GM19240 (cell line): Measurements from ENCODE around the gene SMARCAL1.

Source experiments
- DNase-seq: peaks from one replicate; pipeline ENCODE4 v3.0.0; 2011; ENCODE audit warnings: low spot score; ENCODE audit not compliant: insufficient read length

The SMARCAL1 gene

DNA sequence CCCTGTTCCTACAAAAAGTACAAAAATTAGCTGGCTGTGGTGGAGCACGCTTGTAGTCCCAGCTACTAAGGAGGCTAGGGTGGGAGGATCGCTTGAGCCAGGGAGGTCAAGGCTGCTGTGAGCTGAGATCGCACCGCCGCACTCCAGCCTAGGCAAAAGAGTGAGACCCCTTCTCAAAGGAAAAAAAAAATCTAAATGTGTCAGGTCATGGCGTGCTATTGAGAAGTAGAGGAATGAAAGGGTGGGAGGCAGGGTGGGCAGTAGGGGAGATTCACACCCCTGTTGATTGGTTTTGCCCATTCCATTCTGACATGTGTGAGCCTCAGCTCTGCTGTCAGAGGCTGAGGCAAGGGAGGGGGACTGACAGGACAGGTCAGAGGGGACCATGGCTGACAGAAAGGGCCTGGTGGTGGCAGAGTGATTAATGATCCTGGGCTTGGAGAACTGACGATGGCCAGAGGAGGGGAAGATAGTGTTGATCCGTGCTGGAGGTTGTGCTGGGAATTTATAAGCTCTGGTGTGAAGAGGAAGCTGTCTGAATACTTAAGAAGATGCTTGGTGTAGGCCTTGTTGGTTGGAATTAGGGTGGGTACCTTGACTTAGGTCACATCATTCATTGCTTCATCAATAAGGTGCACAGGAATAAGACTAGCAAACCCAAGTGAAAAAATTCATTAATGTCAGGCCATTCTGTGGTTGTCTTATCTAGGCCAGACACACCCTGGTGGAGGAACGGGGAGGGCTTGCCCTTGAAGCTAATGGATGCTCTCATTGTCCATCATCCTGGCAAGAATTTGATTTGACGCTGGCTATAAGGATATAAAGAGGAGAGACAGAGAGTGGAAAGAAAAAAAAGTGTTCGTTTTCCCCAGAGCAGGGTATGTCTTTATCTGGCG lies 19.1 kb upstream of the SMARCAL1 start:
- no peak for DNase-seq

- DNase-seq, result no peak
Observed at GRCh38 chr2:216394881-216395280, 17.4 kb upstream of the SMARCAL1 start.

DNA sequence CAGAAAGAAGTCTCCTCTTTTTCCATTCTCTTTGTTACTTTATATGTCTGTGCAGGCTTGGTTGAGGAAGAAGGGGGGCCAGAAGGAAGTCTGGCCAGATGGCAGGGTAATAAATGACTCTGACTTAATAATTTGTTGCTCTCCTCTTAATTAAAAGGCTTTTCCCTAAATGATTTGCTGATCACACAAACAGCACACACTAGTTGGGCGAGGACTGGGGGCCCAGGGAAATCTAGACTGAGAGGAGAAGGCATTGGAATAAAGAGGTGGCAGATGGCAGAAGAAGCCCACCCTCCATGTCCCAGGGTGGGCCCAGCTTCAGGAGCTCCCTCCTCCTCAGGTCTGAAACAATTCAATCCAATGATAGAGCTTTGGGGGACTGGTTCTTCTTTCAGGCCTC lies 12.7 kb upstream of the SMARCAL1 start:
- no peak for DNase-seq

- DNase-seq, result no peak
Observed at GRCh38 chr2:216402751-216403150, 9.5 kb upstream of the SMARCAL1 start.

DNA sequence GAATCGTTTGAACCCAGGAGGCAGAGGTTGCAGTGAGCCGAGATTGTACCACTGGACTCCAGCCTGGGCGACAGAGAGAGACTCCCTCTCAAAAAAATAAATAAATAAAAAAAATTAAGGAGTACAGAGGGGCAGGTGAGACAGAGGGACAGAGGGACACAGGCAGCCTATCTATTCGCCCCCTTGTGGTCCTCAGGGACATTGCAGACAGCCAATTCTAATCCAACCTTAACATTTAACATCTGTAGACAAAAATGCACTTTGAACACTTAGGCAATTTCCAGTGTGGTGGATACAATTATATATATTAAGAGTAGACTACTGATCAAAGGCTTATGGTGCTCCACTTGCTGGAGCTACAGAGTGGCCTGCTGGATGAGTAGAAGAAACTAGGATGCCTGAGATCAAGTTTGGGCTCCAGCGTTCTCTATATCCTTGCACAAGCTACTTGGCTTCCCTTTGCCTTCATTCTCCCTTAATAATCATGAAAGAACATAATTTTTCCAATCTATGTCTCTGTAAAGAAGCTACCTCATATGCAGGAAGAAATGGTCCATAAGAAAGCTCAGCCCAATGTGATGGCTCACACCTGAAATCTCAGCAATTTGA lies 8.2 kb upstream of the SMARCAL1 start:
- DNase-seq, result no peak

- DNase-seq, result no peak
Observed at GRCh38 chr2:216405588-216405987, 6.7 kb upstream of the SMARCAL1 start.

DNA sequence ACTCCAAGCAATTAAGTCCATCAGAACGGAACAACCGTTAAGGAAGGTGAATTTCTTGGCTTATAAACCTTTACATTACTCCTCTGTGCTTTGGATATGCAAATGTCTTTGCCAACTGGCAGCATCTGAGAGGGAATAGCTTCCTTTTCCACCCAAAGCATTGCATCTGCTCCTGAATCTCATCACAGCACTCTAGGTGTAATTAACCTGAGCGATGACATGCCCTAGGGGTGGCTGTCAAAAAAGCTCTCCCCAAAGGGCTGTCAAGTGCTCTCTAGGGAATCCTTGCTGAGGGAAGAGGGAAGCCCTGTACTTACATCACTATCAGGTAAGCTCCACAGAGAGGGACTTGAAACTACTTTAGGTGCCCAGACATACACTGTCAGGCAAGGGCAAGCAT lies 5.5 kb upstream of the SMARCAL1 start:
- DNase-seq, result no peak

- no peak for DNase-seq
Observed at GRCh38 chr2:216408426-216409290, 3.6 kb upstream of the SMARCAL1 start.

DNA sequence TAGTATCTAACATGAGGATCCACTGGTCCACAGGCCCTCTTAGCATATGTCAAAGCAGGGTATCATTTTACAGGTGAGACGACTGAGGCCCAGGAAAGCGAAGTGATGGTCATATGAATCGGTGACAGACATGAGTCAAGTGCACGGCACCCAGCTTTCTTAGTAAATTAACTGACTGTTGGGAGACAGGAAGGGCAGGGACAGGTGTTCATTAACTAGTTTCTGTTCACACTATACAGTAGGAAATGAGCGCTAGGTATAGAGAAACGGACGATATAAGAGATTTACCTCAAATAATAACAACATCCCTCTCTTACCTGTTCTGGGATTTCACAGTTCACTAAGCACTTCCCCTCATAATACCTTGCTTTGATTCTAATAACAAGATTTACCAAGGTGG lies 1.7 kb upstream of the SMARCAL1 start:
- DNase-seq, result no peak

DNA sequence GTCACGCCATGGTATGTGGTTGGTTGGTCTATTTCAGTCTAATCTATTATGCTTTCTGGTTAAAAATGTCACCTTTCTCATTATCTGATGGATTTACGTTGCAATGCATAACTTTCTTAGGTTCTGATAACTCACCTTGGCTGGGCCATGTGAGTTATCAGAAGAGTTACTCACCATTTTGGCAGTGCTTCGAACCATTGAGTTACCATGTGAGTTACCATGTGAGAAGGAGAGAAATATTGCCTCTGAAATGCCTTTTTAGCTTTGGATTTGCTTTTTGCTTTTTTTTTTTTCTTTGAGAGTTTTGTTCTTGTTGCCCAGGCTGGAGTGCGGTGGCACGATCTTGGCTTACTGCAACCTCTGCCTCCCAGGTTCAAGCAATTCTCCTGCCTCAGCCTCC lies 1.6 kb downstream of the SMARCAL1 start:
- DNase-seq, result no peak

GRCh38 chr2:216414772-216415319 lies 2.6 kb downstream of the SMARCAL1 start:
- no peak for DNase-seq

GRCh38 chr2:216415541-216415940 lies 3.3 kb downstream of the SMARCAL1 start:
- DNase-seq, result no peak

DNA sequence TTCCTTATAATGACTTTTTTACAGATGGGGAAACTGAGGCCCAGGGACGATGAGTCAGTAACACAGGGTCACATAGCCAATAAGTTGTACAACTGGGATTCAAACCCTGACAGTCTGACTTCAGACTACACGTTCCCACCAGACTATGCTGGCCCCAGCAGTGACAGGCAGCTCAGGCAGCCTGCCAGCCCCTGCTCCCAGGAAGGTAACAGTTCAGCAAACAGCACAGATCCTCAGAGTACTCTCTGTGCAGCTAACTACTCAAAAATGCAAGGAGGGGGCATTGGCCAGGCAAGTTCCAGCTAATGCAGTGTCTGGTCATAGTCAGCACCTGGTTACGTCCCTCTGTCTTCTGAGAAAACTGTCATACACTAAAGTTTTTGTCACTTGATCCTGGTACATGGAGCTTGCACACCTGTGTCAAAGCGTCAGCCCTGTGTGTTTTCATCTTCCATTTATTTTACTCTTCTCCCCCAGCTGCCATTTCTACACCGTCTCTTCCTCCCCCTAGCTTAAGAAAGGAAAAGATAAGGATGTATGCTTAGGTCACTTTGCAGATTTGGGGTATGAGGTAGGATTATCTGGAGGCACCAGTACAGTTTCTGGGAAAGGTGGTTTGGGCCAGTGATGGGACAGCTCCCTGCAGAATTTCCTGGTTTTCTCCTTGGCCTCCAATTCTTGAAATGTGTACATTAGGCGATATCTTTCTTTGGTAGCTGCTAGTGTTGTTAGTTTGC lies 4.5 kb downstream of the SMARCAL1 start:
- DNase-seq, result no peak

DNA sequence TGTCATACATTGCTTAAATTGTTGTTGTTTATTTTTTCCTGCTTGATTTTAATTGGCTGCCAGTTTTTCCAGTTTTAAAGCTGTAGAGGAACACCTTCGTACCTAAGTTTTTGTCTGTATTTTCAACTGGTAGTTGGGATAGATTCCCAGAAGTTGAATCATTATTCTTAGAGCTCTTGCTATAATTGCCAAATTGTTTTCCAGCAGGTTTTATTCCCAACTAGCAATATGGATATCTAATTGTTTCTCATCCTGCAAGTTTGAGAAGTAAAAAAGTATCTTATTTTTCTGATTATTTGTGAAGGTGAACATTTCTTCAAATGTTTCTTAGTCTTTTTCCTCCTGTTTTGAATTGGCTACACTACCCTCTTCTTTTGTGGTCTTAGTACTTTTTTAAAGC lies 6.7 kb downstream of the SMARCAL1 start:
- DNase-seq, result no peak

- DNase-seq, result no peak
Observed at GRCh38 chr2:216420367-216421101, 8.2 kb downstream of the SMARCAL1 start.

GRCh38 chr2:216423071-216423470 lies 10.8 kb downstream of the SMARCAL1 start:
- no peak for DNase-seq

DNA sequence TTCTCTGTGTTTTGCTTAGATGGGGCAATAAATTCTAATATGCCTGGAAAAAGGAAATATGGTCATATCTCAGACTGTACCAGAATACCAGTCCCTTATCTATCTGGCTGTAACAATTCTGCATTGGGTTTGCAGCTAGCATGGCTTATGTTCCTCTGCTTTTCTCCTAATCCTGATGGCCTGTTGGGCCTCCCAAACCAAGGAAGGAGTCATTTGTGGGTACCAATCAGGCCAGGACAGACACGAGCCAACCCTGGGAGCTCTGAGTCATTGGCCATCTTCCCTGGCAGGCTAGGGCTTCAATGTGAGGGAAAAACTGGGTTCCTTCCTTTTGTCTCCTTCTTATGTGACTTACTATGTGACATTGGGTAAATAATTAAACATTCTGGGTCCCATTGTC lies 12.0 kb downstream of the SMARCAL1 start:
- DNase-seq, result no peak

DNA sequence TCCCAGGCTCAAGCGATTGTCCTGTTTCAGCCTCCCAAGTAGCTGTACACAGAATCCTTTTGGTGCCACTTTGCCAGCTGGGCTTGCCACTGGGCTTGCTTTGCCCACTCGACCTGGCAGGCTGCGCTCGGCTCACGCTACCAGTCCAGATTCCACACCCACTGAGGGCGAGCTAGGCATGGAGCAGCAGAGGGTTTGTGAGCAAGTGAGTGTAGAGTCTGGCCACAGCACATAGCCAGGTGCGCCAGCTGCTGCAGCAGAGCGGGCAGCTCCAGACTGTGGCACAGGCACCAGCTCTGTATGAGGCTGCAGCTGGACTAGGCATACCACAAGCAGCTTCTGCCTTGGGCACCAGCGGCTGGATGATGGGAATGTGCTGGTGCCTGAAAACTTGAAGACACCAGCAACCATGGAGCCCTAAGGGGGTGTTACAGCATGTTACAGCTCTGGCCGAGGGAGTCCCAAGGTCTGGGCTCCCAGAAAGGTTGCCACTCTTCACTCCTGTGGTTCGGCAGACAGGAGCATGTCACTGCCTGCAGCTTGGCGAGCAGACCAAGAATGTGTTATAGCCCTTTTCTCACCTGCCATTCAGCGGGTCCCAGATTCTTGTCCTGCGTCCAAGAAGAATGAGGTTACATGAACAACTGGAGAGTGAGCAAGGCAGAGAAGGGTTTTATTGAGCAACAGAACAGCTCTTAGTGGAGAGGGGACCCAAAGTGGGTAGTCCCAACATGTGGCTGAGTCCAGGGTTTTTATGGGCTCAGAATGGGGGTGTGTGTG lies 12.9 kb downstream of the SMARCAL1 start:
- DNase-seq, result no peak

- no peak for DNase-seq
Observed at GRCh38 chr2:216426166-216426777, 14.0 kb downstream of the SMARCAL1 start.
